SK-N-SH (cell line): ENCODE data around the gene DSCAML1. TPM values are rescaled to one million over a fixed set of nuclear protein-coding genes. Genes with fewer than 3 reads are reported as not detected.

Experiments used
- CTCF ChIA-PET: fragments of 300-600, 350-600 bp; formaldehyde crosslinking; extraction: SDS; loops from one replicate; lab custom pipeline; 2021; lab: Yijun Ruan, JAX
- POLR2A ChIA-PET: fragments of 350-600 bp; sonication (Branson Sonifier 250); formaldehyde crosslinking; extraction: SDS; loops from one replicate; lab custom pipeline; 2020; ENCODE audit warnings: antibody characterized with exemption, inconsistent platforms; lab: Yijun Ruan, JAX
- DNase-seq: peaks from one replicate; pipeline ENCODE4 v3.0.0; 2012
- H2AFZ ChIP-seq: fragments of 200-600 bp; sonication (generic); 2 replicates; pipeline ENCODE4 v1.8.1; 2016; ENCODE audit warnings: antibody characterized with exemption, mild to moderate bottlenecking, low read depth
- H3F3A ChIP-seq: fragments of 200-600 bp; sonication (generic); replicated peaks from 2 replicates; pipeline ENCODE3; 2016; ENCODE audit warnings: antibody characterized with exemption, mild to moderate bottlenecking; ENCODE audit not compliant: insufficient read depth
- H3K27ac ChIP-seq, 2 experiments: fragments of 200-500 bp in 1 of 2; fragments of 200-600 bp in 1 of 2; sonication (Bioruptor generic) in 1 of 2; sonication (generic), shearing (Covaris generic) in 1 of 2; 2 replicates each; pipeline versions ENCODE4 v1.5.1 to v1.6.1; 2014 to 2016; ENCODE audit warnings: low read depth in 2 of 2, inconsistent platforms in 1 of 2, low read length in 1 of 2, mild to moderate bottlenecking in 1 of 2, mixed read lengths in 1 of 2
- H3K27me3 ChIP-seq: fragments of 200-600 bp; sonication (generic), shearing (Covaris generic); 2 replicates; pipeline ENCODE4 v1.6.1; 2016; ENCODE audit warnings: mixed run types; ENCODE audit not compliant: insufficient read depth
- H3K36me3 ChIP-seq, 2 experiments: fragments of 200-500 bp in 1 of 2; fragments of 200-600 bp in 1 of 2; sonication (Bioruptor generic) in 1 of 2; sonication (generic) in 1 of 2; replicated peaks in 1 of 2; 2 replicates each; pipeline versions ENCODE3 to v1.5.1; 2014 to 2016; ENCODE audit warnings: low read length in 1 of 2, mild to moderate bottlenecking in 1 of 2; ENCODE audit not compliant: insufficient read depth in 2 of 2, control insufficient read depth in 1 of 2
- H3K4me1 ChIP-seq, 2 experiments: fragments of 200-500 bp in 1 of 2; fragments of 200-600 bp in 1 of 2; sonication (Bioruptor generic) in 1 of 2; sonication (generic), shearing (Covaris generic) in 1 of 2; 2 replicates each; pipeline versions ENCODE4 v1.5.1 to v1.6.1; 2014 to 2016; ENCODE audit warnings: low read depth in 1 of 2, low read length in 1 of 2, mixed run types in 1 of 2; ENCODE audit not compliant: insufficient read depth in 2 of 2, control insufficient read depth in 1 of 2
- H3K4me2 ChIP-seq: fragments of 200-600 bp; sonication (generic), shearing (Covaris generic); 2 replicates; pipeline ENCODE4 v1.6.1; 2017; ENCODE audit warnings: mixed run types
- H3K4me3 ChIP-seq, 2 experiments: fragments of 200-500 bp in 1 of 2; fragments of 200-600 bp in 1 of 2; sonication (Bioruptor generic) in 1 of 2; sonication (generic), shearing (Covaris generic) in 1 of 2; 2 replicates each; pipeline versions ENCODE4 v1.5.1 to v1.8.1; 2014 to 2016; ENCODE audit warnings: low read depth in 2 of 2, inconsistent platforms in 1 of 2, low read length in 1 of 2, mild to moderate bottlenecking in 1 of 2, mixed read lengths in 1 of 2, moderate library complexity in 1 of 2
- H3K79me2 ChIP-seq: fragments of 200-600 bp; sonication (generic); 2 replicates; pipeline ENCODE4 v1.8.1; 2017; ENCODE audit warnings: mild to moderate bottlenecking; ENCODE audit not compliant: insufficient read depth
- H3K9ac ChIP-seq: fragments of 200-600 bp; sonication (generic); 2 replicates; pipeline ENCODE4 v1.6.1; 2017; ENCODE audit warnings: mixed run types
- H3K9me2 ChIP-seq: fragments of 200-600 bp; sonication (generic); 2 replicates; pipeline ENCODE4 v1.6.1; 2017; ENCODE audit warnings: mixed run types
- H3K9me3 ChIP-seq: fragments of 200-600 bp; sonication (generic); 2 replicates; pipeline ENCODE4 v1.6.1; 2017; ENCODE audit warnings: mixed run types, mild to moderate bottlenecking, moderate library complexity
- H4K20me1 ChIP-seq: fragments of 200-600 bp; sonication (generic); 2 replicates; pipeline ENCODE4 v1.6.1; 2017; ENCODE audit warnings: mild to moderate bottlenecking, mixed run types; ENCODE audit not compliant: insufficient read depth
- EP300 ChIP-seq, 2 experiments: IDR thresholded peaks; 2 replicates each; pipeline versions ENCODE4 v1.4.0 to v1.6.1; 2012; ENCODE audit warnings: borderline replicate concordance in 1 of 2, low read depth in 1 of 2, low read length in 1 of 2
- FOSL2 ChIP-seq: IDR thresholded peaks from 2 replicates; pipeline ENCODE4 v1.4.0; 2012; ENCODE audit warnings: low read depth, mild to moderate bottlenecking, moderate library complexity, borderline replicate concordance
- FOXM1 ChIP-seq: IDR thresholded peaks from 2 replicates; pipeline ENCODE4 v1.4.0; 2012; ENCODE audit warnings: low read depth, mild to moderate bottlenecking
- GABPA ChIP-seq: IDR thresholded peaks from 2 replicates; pipeline ENCODE4 v1.4.0; 2012; ENCODE audit warnings: low read depth, mild to moderate bottlenecking
- GATA2 ChIP-seq: sonication (generic); formaldehyde crosslinking; IDR thresholded peaks from 2 replicates; pipeline ENCODE4 v1.5.0; 2020; ENCODE audit warnings: mild to moderate bottlenecking, missing genetic modification reagents
- JUND ChIP-seq: IDR thresholded peaks from 2 replicates; pipeline ENCODE4 v1.4.0; 2012
- MXI1 ChIP-seq: IDR thresholded peaks from 2 replicates; pipeline ENCODE4 v1.6.1; 2012; ENCODE audit warnings: mild to moderate bottlenecking, low read depth, low read length, improper control_type of control experiment
- NRF1 ChIP-seq: IDR thresholded peaks from 2 replicates; pipeline ENCODE4 v1.6.1; 2012; ENCODE audit warnings: low read depth, mild to moderate bottlenecking, low read length
- SIN3A ChIP-seq: IDR thresholded peaks from 2 replicates; pipeline ENCODE4 v1.6.1; 2012; ENCODE audit warnings: low read depth, mild to moderate bottlenecking, low read length, moderate library complexity, borderline replicate concordance
- TCF12 ChIP-seq: IDR thresholded peaks from 2 replicates; pipeline ENCODE4 v1.4.0; 2012
- TEAD4 ChIP-seq: IDR thresholded peaks from 2 replicates; pipeline ENCODE4 v1.4.0; 2012; ENCODE audit warnings: mild to moderate bottlenecking, borderline replicate concordance; ENCODE audit not compliant: insufficient read depth
- WGBS: methylation state at CpG from one replicate; pipeline ENCODE4 v1.1.6; 2017; ENCODE audit warnings: low lambda C conversion rate; 5-methylcytosine and 5-hydroxymethylcytosine counted together
- polyA plus RNA-seq, 3 experiments: library from polyadenylated mRNA; depleted of rRNA; stranded (reverse); fragments of >200 nt; gene quantifications; 2 replicates each; pipeline ENCODE4 v1.2.3, GENCODE V29; 2012
- TF ChIP-seq, protein P1 (sequence below): IDR thresholded peaks from 2 replicates; pipeline ENCODE4; 2012
- TF ChIP-seq, protein P2 (sequence below): IDR thresholded peaks from 2 replicates; pipeline ENCODE4 v1.6.1; 2012; ENCODE audit warnings: mild to moderate bottlenecking, low read depth, low read length, moderate library complexity
- TF ChIP-seq, protein P3 (sequence below): fragments of 200-600 bp; sonication (generic); IDR thresholded peaks from 2 replicates; pipeline ENCODE4 v1.6.1; 2017; ENCODE audit warnings: antibody characterized with exemption, mild to moderate bottlenecking, moderate library complexity
- TF ChIP-seq, protein P4 (sequence below): fragments of 150-350 bp; IDR thresholded peaks from 2 replicates; pipeline ENCODE4 v1.6.1; 2016; ENCODE audit warnings: mild to moderate bottlenecking, low read depth, low read length
- TF ChIP-seq, protein P5 (sequence below): IDR thresholded peaks from 2 replicates; pipeline ENCODE4 v1.4.0; 2012; ENCODE audit warnings: low read depth
- TF ChIP-seq, protein P6 (sequence below): IDR thresholded peaks from 2 replicates; pipeline ENCODE4 v1.4.0; 2012; ENCODE audit warnings: low read depth, borderline replicate concordance

Gene DSCAML1
- polyA plus RNA-seq, 1 of the 3 experiments (the other 2 are of a cell fraction) = not detected

DNA sequence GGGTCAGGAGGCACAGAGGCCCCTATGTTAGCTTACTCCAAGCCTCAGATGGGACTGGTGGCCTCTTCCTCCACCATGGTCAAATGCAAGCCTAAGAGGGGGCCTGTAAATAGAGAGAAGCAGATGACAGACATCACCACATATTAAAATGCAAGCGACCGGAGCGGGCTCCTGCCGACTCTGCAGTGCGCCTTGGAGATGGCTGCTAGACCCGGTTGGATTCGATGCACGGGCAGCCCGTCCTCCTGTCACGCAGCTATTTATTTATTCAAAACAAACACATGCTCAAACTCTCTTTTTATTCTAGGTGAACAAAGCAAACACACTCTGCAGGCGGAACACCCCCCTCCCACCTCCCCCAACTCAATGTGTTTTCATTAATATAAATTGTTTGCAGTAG lies 208.0 kb downstream of the DSCAML1 start:
- TF ChIP-seq MXI1 = no peak
- TF ChIP-seq, all 33 proteins: peak for 0
- CTCF ChIA-PET = interaction anchor here (0.8 to 1.9 kb wide), 3 partner anchors 145 to 228 kb away, joined by 3 to 5 read pairs (median 4); no protein-coding TSS in a partner anchor

DNA sequence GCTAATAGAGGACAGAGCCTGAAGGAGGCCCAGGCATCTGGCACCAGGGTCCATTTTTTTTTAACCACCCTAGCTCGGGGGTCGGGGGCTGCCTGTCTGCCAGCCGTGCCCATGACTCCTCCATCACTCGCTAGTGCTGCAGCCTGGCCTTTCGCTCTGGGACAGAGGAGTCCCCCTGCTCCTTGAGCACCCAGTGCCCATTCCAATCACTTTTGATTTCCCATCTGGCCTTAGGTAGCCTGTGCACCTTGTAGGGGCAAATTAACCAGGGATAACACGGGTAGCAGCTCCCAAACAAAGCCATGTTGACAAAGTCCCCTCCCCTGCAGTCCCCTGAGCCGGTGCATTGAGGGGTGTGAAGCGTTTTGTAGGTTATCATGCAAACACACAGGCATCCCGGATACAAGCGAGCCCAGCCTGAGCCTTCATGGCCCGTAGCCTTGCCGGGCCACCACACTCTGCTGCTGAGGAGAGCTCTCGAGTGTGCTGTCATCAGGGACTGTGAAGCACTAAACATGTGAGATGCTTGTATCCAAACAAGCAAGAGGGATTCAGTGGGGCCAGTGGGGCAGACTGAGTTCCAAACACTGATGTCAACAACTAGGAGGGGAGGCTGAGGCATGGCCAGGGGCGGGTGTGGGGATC lies 208.7 kb downstream of the DSCAML1 start:
- peaks cover 6% of the 10 kb centered on the region; the same call in 1 of the 2 replicates for H3K27me3 ChIP-seq
- H3K4me3 ChIP-seq = no peak overlapping the region
- no peaks in the 10 kb centered on the region for H3K79me2 ChIP-seq
- 38% methylated on average over 14 of the region's 14 CpGs for WGBS
- no peak overlapping the region for H3K4me2 ChIP-seq
- H3K36me3 ChIP-seq = no peaks in the 10 kb centered on the region
- H2AFZ ChIP-seq = no peak overlapping the region
- H3K9ac ChIP-seq = no peak overlapping the region
- DNase-seq = no peak
- H4K20me1 ChIP-seq = no peaks in the 10 kb centered on the region
- H3K27ac ChIP-seq = no peak overlapping the region
- H3K9me2 ChIP-seq = no peaks in the 10 kb centered on the region
- no peak for TF ChIP-seq NRF1
- no peak for TF ChIP-seq JUND
- TF ChIP-seq, protein P1, sequence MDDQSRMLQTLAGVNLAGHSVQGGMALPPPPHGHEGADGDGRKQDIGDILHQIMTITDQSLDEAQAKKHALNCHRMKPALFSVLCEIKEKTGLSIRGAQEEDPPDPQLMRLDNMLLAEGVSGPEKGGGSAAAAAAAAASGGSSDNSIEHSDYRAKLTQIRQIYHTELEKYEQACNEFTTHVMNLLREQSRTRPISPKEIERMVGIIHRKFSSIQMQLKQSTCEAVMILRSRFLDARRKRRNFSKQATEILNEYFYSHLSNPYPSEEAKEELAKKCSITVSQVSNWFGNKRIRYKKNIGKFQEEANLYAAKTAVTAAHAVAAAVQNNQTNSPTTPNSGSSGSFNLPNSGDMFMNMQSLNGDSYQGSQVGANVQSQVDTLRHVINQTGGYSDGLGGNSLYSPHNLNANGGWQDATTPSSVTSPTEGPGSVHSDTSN = no peak
- no peak for TF ChIP-seq FOSL2
- TF ChIP-seq GABPA = no peak
- TF ChIP-seq, protein P2, sequence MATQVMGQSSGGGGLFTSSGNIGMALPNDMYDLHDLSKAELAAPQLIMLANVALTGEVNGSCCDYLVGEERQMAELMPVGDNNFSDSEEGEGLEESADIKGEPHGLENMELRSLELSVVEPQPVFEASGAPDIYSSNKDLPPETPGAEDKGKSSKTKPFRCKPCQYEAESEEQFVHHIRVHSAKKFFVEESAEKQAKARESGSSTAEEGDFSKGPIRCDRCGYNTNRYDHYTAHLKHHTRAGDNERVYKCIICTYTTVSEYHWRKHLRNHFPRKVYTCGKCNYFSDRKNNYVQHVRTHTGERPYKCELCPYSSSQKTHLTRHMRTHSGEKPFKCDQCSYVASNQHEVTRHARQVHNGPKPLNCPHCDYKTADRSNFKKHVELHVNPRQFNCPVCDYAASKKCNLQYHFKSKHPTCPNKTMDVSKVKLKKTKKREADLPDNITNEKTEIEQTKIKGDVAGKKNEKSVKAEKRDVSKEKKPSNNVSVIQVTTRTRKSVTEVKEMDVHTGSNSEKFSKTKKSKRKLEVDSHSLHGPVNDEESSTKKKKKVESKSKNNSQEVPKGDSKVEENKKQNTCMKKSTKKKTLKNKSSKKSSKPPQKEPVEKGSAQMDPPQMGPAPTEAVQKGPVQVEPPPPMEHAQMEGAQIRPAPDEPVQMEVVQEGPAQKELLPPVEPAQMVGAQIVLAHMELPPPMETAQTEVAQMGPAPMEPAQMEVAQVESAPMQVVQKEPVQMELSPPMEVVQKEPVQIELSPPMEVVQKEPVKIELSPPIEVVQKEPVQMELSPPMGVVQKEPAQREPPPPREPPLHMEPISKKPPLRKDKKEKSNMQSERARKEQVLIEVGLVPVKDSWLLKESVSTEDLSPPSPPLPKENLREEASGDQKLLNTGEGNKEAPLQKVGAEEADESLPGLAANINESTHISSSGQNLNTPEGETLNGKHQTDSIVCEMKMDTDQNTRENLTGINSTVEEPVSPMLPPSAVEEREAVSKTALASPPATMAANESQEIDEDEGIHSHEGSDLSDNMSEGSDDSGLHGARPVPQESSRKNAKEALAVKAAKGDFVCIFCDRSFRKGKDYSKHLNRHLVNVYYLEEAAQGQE = no peak
- TF ChIP-seq, protein P3, sequence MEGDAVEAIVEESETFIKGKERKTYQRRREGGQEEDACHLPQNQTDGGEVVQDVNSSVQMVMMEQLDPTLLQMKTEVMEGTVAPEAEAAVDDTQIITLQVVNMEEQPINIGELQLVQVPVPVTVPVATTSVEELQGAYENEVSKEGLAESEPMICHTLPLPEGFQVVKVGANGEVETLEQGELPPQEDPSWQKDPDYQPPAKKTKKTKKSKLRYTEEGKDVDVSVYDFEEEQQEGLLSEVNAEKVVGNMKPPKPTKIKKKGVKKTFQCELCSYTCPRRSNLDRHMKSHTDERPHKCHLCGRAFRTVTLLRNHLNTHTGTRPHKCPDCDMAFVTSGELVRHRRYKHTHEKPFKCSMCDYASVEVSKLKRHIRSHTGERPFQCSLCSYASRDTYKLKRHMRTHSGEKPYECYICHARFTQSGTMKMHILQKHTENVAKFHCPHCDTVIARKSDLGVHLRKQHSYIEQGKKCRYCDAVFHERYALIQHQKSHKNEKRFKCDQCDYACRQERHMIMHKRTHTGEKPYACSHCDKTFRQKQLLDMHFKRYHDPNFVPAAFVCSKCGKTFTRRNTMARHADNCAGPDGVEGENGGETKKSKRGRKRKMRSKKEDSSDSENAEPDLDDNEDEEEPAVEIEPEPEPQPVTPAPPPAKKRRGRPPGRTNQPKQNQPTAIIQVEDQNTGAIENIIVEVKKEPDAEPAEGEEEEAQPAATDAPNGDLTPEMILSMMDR = no peak
- TF ChIP-seq GATA2 (CRISPR knock-in tag) = no peak
- no peak for TF ChIP-seq SIN3A
- TF ChIP-seq TCF12 = no peak
- TF ChIP-seq, protein P4, sequence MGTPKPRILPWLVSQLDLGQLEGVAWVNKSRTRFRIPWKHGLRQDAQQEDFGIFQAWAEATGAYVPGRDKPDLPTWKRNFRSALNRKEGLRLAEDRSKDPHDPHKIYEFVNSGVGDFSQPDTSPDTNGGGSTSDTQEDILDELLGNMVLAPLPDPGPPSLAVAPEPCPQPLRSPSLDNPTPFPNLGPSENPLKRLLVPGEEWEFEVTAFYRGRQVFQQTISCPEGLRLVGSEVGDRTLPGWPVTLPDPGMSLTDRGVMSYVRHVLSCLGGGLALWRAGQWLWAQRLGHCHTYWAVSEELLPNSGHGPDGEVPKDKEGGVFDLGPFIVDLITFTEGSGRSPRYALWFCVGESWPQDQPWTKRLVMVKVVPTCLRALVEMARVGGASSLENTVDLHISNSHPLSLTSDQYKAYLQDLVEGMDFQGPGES = no peak
- no peak for TF ChIP-seq FOXM1
- TF ChIP-seq, protein P5, sequence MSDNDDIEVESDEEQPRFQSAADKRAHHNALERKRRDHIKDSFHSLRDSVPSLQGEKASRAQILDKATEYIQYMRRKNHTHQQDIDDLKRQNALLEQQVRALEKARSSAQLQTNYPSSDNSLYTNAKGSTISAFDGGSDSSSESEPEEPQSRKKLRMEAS = no peak
- TF ChIP-seq EP300 (IDR thresholded peaks at IDR 0.05; ENCODE audit: borderline replicate concordance in 1 of 2, low read depth in 1 of 2, low read length in 1 of 2) = no peak
- no peak for TF ChIP-seq TEAD4
- TF ChIP-seq, protein P6, sequence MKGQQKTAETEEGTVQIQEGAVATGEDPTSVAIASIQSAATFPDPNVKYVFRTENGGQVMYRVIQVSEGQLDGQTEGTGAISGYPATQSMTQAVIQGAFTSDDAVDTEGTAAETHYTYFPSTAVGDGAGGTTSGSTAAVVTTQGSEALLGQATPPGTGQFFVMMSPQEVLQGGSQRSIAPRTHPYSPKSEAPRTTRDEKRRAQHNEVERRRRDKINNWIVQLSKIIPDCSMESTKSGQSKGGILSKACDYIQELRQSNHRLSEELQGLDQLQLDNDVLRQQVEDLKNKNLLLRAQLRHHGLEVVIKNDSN = no peak
- H3F3A ChIP-seq = no peaks in the 10 kb centered on the region
- ChIA-PET POLR2A (no interaction called here), CTCF (interaction anchor here (1.9 kb wide), 1 partner anchor 220 kb away, joined by 5 read pairs; no protein-coding TSS in a partner anchor)
- H3K9me3 ChIP-seq = no peaks in the 10 kb centered on the region
- H3K4me1 ChIP-seq = peaks cover 4 to 30% of the 10 kb centered on the region in 2 experiments; a peak in 2 of 4 replicates

More for the DNA sequence above, 208.0 kb downstream of the DSCAML1 start:
- H3K4me3 ChIP-seq = no peak overlapping the region
- H3F3A ChIP-seq = no peaks in the 10 kb centered on the region
- no peak for DNase-seq
- H3K27me3 ChIP-seq = peaks cover 6% of the 10 kb centered on the region; the same call in 1 of the 2 replicates
- H4K20me1 ChIP-seq = no peaks in the 10 kb centered on the region
- H3K9ac ChIP-seq = no peak overlapping the region
- POLR2A ChIA-PET = no interaction called here
- H3K27ac ChIP-seq = no peak overlapping the region
- H3K79me2 ChIP-seq = no peaks in the 10 kb centered on the region
- H3K9me2 ChIP-seq = no peaks in the 10 kb centered on the region
- H2AFZ ChIP-seq = no peak overlapping the region
- no peaks in the 10 kb centered on the region for H3K9me3 ChIP-seq
- H3K4me1 ChIP-seq = peaks cover 0 to 26% of the 10 kb centered on the region in 2 experiments; a peak in 2 of 4 replicates
- no peaks in the 10 kb centered on the region for H3K36me3 ChIP-seq
- WGBS = 73% methylated on average over 11 of the region's 11 CpGs
- H3K4me2 ChIP-seq = no peak overlapping the region
